Inferior parietal cortex (tissue), 1 donor: Measurements from ENCODE around the gene ARHGEF16.

Source experiments
- DNase-seq: peaks from one replicate; pipeline ENCODE4 v3.0.0-alpha.2; 2016; ENCODE audit errors: extremely low spot score

Gene ARHGEF16

DNA sequence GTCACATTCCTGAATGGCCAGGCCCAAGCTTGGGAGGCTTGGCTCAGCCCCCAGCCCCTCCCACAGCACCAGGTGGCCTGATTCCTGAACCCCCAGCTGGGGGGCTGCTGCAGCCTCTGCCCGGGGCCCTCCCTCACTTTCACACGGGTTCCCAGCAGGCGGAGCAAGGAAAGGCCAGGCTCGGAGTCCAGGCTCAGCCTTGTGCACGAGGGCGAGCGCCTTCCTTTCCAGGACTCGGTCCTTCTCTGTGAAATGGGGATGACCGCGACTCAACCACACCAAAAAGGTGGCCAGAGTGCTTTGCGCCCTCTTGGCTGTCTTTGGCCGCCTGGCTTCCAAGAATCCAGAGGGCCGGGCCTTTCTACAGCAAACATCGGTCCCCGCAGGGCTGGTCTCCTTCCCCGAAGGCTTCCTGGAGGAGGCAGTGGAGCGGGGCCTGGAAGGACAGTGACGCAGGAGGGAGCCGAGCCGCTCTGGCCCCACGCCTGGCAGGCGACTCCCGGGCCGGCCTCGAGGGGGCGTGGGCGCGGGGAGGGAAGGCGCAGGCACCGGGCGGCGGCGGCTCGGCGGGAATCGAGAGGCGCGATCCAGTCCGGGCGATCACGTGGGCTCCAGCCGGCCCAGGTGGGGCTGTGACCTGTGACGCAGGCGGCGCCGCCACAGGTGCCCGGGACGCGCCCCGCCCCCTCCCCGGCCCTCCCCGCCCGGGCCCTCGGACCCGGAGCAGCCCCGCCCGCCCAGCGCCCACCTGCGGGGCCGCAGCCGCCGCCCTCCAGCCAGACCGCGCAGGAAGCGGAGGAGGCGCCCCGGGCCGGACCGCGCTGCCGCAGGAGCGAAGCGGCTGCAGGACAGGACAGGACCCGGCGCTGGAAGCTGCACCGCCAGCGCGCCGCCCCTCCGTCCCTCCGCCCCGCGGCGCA is at the start of gene ARHGEF16:
ARHGEF16 (plus strand) TSS at position 775 of the 920 bp plus-strand sequence. CDS start 8,420 bp downstream, outside the sequence.
- DNase-seq: no peak

GRCh38 chr1:3404801-3405200 is 49.7 kb upstream of the ARHGEF16 start:
- DNase-seq: no peak

DNA sequence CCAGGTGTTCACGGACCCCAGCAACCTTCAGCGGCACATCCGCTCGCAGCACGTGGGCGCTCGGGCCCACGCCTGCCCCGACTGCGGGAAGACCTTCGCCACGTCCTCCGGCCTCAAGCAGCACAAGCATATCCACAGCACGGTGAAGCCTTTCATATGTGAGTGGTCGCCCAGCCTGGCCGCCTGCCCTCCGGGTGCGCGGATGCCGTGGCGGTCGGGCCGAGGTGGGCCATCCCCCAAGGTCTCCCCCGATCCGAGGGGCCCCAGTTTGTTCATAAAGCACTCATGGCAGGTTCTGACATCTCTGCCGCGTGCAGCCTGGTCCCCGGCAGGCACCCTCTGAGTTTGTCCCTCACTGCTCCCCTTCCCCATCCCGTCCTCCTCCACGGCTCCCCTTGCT is 49.0 kb upstream of the ARHGEF16 start:
- DNase-seq: no peak

DNA sequence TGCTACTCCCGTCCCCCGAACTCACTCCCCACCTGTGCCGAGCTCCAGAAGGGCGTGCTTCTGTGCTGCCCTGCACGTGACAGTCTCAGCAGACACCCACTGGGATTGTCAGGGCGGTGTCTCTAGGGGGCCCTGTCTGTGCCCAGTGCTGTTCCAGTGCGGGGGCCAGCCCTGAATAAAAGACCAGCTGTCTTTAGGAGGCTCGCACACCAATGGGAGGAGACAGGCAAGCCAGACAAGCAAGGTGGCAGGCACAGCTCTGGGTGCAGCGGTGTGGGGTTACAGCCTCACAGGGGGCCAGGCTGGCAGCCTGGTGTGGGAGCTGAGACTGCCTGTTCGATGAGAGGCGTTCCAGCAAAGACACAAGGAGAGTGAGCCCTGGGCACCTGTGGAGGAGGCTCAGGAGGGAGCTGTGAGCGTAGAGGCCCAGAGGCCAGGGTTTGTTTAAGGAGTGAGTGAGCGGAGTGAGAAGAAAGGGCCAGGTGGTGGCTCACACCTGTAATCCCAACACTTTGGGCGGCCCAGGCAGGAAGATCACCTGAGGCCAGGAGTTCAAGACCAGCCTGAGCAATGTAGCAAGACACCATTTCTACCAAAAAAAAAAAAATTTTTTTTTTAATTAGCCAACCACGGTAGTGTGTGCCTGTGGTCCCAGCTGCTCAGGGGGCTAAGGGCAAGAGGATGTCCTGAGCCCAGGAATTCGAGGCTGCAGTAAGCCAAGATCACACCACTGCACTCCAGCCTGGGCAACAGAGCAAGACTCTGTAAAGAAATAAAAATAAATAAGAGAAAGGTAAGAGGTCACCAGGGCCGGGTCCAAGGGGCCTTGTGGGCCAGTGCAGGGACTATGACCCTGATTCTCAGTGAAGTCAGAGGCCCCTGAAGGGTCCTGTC is 48.2 kb upstream of the ARHGEF16 start:
- DNase-seq: no peak

- DNase-seq: no peak
These were observed 47.4 kb upstream of the ARHGEF16 start for GRCh38 chr1:3407021-3407420.

GRCh38 chr1:3408751-3409266 is 45.7 kb upstream of the ARHGEF16 start:
- DNase-seq: no peak

DNA sequence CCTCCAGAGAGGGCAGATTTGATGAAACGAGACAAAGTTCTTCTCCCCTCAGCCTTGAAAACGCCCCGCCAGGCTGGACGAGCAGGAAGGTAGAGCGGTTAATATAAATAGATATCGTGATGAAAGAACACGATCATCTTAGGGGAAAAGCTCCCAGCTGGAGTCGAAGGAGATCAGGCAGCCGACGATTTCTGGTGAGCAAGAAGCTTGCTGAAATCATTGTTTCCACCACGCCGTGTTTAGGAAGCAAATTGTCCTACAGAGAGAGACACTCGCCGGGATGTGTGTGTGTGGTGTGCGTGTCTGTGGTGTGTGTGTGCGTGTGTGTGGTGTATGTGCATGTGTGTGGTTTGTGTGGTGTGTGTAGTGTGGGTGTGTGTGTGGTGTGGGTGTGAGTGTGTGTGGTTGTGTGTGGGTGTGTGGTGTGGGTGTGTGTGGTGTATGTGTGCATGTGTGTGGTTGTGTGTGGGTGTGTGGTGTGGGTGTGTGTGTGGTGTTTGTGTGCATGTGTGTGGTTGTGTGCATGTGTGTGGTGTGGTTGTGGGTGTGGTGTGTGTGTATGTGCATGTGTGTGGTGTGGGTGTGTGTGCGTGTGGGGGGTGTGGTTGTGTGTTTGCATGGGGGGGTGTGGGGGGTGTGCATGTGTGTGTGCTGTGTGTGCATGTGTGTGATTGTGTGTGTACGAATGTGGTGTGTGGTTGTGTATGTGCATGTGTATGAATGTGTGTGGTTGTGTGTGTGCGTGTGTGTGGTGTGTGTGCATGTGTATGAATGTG is 44.9 kb upstream of the ARHGEF16 start:
- DNase-seq: no peak

- DNase-seq: peak; percentile 75
These were observed 44.1 kb upstream of the ARHGEF16 start for GRCh38 chr1:3410142-3410925.

DNA sequence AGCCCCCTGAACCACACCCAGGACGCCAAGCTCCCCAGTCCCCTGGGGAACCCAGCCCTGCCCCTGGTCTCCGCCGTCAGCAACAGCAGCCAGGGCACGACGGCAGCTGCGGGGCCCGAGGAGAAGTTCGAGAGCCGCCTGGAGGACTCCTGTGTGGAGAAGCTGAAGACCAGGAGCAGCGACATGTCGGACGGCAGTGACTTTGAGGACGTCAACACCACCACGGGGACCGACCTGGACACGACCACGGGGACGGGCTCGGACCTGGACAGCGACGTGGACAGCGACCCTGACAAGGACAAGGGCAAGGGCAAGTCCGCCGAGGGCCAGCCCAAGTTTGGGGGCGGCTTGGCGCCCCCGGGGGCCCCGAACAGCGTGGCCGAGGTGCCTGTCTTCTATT is 42.7 kb upstream of the ARHGEF16 start:
- DNase-seq: no peak

GRCh38 chr1:3412376-3412775 is 42.1 kb upstream of the ARHGEF16 start:
- DNase-seq: no peak

GRCh38 chr1:3413975-3414710 is 40.3 kb upstream of the ARHGEF16 start:
- no peak for DNase-seq

GRCh38 chr1:3415260-3416090 is 39.0 kb upstream of the ARHGEF16 start:
- DNase-seq: no peak

- DNase-seq: no peak
These were observed 37.3 kb upstream of the ARHGEF16 start for GRCh38 chr1:3417082-3417739.

DNA sequence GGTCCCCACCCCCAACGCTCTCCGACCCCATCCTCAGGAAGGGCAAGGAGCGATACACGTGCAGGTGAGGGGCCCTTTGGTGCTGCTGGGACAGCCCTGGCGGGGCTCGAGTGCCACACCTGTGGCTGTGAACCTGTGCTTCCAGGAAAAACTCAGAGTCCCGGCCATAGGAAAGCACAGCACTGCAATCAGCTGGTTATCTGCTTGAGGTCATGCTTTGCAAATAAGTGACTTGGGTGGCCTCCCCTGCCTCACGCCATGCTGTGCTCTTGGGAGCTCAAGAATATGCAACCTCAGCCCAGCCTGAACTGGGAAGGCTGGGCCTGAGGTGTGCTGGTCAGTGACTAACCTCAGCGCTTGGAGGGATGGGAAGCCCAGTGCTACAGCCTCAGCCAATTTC is 36.5 kb upstream of the ARHGEF16 start:
- no peak for DNase-seq

DNA sequence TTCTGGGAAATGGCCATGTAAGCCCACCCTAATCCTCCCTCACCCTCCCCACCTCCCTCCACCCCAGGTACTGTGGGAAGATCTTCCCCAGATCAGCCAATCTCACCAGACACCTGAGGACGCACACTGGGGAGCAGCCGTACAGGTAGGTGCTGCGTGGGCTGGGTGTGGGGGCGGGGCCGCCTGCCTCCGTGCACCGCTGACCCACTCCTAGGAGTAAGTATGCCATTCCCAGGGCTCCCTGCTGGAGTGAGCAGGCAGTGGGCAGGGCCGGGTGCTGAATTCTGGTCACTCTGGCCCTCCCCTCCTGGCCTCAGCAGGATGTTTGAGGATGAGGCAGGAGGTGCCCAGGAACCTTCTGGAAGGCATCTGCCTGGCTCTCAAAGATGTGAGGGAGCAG is 35.9 kb upstream of the ARHGEF16 start:
- no peak for DNase-seq

GRCh38 chr1:3419415-3420204 is 34.9 kb upstream of the ARHGEF16 start:
- DNase-seq: no peak

DNA sequence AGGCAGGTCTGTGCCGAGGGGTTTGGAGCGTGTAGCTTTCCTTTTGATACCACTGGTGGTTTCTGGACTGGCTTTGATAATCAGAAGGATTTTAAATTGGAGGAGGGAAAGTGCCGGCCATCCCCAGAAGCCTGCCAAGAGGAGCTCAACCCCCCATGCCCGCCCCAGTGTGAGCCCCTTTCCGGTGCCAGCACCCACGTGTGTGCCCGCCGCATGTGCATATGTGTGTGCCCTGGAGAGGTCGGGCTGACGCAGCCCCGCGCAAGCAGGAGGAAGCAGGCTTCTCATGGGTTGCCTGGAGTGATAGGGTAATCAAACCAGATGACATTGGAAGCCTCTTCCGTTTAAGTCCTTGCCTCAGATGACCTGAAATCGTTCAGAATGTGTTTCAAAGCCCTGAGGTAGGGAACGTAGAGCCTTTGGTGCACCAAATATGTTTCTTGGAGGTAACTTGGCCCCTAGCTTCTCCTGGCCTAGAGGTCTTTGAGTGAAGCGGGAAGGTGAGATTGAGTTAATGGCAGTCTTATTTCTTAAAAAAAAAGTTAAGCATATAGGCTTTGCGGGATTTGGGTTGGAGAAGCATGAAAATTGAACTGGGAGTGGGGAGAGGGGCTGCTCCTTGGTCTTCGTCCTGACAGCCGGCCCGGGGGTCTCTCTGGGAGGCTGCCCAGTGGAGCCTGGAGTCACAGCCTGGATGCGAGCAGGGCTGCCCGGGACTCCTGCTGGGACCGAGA is 34.1 kb upstream of the ARHGEF16 start:
- no peak for DNase-seq
